ENCODE results near the gene PROCA1.

- no peak for TF ChIP-seq POLR2A (IDR thresholded peaks at IDR 0.05; ENCODE audit: low read depth, low read length)
- peak; percentile 64; the same call in 1 of the 2 replicates for TF ChIP-seq POLR2AphosphoS5 (IDR thresholded peaks at IDR 0.05; ENCODE audit: low read depth, low read length)
- TF ChIP-seq SPI1 (IDR thresholded peaks at IDR 0.05; ENCODE audit: low read depth, low read length) = no peak
- no peak for TF ChIP-seq TAF1 (IDR thresholded peaks at IDR 0.05; ENCODE audit: low read depth, low read length)
These were observed 596 bp downstream of the PROCA1 start for GRCh38 chr17:28710861-28711722.
